Stimulated activated CD8-positive, alpha-beta memory T cell treated with anti-CD3 and anti-CD28 coated beads, Interleukin-15, amount 100 ng/mL, for 4 hours (primary cell): Measurements from ENCODE around the gene KLRC3.
"Not testable (repeated sequence)": the region's sequence is repeated elsewhere in the genome, so short reads cannot be mapped to it uniquely, and the experiment has no call there.

Experiments used
- DNase-seq, 2 donors: peaks; one replicate each; pipeline ENCODE4 v3.0.0-alpha.2; 2020; ENCODE audit warnings: low read depth in 2 of 2

The KLRC3 gene

DNA sequence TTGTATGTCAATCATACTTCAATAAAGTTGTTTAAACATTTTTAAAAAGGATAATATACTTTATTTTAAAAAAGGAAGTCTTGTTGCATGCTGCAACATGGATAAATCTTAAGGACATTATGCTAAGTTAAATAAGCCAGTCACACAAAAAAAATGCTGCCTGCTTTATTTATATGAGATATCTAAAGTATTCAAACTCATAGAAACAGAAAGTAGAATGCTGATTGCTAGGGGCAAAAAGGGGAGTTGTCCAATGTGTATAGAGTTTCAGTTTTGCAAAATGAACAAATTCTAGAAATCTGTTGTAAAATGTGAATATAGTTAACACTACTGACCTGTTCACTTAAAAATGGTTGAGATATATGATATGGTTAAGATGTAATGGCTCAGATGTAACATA lies 19.6 kb downstream of the KLRC3 start:
- no peak for DNase-seq

- DNase-seq = no peak
These were observed 22.2 kb downstream of the KLRC3 start for GRCh38 chr12:10398168-10398567.

DNA sequence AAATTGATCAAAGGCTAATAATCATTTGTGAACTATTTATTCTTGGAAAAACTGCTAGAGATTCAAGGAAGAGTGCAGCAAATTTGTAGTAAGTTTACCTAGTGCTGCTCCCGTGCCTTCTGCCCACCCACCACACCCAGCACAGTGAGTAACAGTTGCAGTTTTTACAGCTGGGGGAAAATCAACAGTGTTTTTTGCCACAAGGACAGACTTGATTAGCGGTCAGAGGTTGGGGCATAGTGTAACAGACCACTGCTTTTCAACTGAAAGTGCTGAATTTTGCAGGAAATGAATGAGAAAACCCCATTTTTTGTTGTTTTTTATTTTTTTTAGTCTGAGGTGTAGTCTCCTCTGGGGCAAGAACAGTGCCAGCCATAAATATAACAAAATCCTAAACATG lies 23.1 kb downstream of the KLRC3 start:
- DNase-seq = no peak

- not testable (repeated sequence) for DNase-seq
These were observed 24.2 kb downstream of the KLRC3 start for GRCh38 chr12:10396176-10396575.

DNA sequence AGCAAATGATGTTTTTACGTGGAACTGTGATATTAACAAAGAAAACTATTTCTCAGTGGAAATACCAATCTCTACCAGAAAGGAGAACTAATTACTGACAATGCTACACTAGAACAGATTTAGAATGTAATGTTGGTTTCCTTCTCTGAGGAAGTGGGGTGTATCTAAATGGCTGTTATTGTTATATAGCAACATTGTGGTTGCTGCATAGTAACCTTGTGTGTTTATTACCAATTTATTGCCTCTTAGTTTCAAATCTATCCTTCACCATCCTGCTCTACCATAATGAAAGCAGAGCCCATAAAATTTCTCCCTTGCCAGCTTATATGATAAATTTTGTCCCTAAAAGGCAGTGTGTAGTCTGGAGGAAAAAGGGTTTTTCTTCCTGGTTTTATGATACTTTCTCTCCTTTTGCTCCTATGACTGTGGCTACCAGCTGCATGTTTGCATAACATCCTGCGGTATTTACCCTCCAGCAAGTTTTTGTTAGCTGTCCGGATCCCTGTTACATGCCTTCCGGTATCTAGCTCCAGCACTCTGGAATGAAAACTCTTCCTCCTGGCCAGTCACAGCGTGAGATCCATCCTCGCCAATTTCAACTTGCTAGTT lies 24.9 kb downstream of the KLRC3 start:
- DNase-seq = no peak

DNA sequence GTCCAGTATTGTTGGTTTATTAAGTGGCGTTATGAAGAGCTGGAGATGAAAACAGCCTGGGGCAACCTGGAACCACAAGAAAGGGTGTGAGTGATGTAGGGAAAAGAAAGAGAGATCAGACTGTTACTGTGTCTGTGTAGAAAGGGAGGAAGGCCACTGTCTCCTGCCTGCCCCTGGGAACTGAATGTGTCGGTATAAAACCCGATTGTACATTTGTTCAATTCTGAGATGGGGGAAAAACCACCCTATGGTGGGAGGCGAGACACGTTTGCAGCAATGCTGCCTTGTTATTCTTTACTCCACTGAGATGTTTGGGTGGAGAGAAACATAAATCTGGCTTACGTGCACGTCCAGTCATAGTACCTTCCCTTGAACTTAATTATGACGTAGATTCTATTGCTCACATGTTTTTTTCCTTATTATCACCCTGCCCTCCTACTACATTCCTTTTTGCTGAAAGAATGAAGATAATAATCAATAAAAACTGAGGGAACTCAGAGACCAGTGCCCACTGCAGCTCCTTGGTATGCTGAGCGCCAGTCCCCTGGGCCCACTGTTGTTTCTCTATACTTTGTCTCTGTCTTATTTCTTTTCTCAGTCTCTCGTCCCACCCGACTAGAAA lies 25.8 kb downstream of the KLRC3 start:
- DNase-seq = not testable (repeated sequence)

GRCh38 chr12:10393291-10393690 lies 27.1 kb downstream of the KLRC3 start:
- no peak for DNase-seq

GRCh38 chr12:10392394-10392930 lies 27.9 kb downstream of the KLRC3 start:
- DNase-seq = no peak

- DNase-seq = not testable (repeated sequence)
These were observed 29.4 kb downstream of the KLRC3 start for GRCh38 chr12:10390991-10391390.

DNA sequence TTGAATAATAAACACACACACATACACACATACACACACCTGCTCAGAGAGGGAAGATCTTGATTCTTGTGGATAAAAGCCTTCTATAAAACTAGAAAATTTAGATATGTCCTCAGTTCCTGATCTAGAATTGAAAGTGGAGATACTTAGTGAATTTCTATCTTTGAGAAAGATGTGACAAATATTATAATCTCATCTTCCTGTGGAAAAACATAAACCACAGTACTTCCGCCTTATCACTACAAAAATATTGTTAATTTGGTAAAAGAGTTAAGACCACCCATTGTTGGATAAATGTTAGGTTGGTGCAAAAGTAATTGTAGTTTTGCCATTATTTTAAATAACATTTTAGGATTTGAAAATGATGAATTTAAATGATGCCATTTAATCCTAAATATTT lies 30.5 kb downstream of the KLRC3 start, which contains the start of gene KLRK1:
Gene KLRK1, minus strand, starts transcription at position 138 of the 400 bp plus-strand sequence. CDS start 1,231 bp downstream, outside the sequence.
- DNase-seq = no peak

- DNase-seq = no peak
These were observed 31.6 kb downstream of the KLRC3 start for GRCh38 chr12:10388624-10389413.

DNA sequence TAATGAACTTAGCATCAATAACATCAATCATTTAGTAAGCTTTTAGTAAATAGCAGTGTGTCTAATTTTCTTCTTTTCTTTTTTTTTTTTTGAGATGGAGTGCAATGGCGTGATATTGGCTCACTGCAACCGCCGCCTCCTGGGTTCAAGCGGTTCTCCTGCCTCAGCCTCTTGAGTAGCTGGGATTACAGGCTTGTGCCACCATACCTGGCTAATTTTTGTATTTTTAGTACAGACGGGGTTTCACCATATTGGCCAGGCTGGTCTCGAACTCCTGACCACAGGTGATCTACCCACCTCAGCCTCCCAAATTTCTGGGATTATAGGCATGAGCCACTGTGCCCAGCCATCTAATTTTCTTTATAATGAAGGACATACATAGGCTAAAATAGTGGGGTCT lies 32.9 kb downstream of the KLRC3 start:
- not testable (repeated sequence) for DNase-seq

GRCh38 chr12:10386857-10387256 lies 33.5 kb downstream of the KLRC3 start:
- DNase-seq = no peak

GRCh38 chr12:10385166-10385613 lies 35.2 kb downstream of the KLRC3 start:
- no peak for DNase-seq

- DNase-seq = no peak
These were observed 36.2 kb downstream of the KLRC3 start for GRCh38 chr12:10384191-10384590.

DNA sequence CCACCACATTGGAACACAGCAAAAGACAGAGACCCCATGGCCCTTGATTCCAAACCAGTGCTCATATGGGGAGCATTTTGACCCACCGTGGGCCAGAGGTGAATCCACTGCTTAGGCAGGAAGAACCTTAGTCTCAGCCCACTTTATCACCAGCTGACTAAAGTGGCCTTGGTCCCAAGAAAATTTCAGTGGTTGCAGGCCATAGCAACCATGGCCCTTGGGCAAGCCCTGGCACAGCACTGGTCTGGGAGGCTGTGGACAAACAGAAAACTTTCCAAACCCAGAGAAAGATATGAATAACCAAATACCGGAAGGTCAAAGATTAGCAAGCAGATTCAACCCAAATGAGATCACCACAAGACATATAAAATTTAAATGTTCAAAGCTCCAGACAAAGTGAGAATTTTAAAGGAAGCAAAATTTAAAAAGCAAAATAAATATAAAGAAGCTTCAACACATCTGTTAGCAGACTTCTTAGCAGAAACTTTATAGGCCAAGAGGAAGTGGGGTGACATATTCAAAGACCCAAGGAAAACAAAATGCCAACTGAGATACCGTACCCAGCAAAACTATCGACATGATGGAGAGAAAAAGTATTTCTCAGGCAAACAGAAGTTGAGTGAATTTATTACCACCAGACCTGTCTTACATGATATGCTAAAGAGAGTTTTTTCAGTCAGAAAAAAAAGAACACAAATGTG lies 38.3 kb downstream of the KLRC3 start:
- no peak for DNase-seq

DNA sequence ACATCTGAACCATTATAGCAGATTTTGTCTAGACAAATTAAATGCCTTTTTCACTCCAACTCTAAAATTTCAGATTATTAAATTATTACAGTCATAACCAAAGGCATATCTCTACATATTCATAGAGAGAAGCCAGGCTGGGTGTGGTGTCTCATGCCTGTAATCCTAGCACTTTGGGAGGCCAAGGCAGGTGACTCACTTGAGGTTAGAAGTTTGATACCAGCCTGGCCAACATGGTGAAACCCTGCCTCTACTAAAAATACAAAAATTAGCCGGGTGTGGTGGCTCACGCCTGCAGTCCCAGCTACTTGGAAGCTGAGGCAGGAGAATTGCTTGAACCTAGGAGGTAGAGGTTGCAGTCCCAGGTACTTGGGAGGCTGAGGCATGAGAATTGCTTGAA lies 41.7 kb downstream of the KLRC3 start:
- not testable (repeated sequence) for DNase-seq

GRCh38 chr12:10374624-10375018 lies 45.8 kb downstream of the KLRC3 start:
- DNase-seq = no peak

DNA sequence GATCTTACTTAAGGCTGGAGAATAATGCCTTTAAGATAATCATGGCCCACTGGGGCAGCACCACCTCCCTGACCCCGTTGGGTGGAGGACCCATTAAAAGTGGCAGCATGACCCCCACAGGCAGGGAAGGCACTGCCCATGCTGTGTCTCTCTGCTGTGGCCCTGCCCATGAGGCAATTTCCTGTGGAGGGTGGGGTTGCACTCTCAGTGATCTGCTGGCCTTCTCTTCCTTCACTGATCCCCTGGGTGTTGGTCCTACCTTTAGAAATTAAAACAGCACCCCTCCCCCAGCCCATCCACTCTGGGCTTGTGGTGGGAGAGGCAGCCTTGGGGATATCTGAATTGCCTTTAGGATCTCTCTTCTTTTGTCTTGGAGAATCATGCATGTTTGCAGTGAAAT lies 47.8 kb downstream of the KLRC3 start:
- no peak for DNase-seq

GRCh38 chr12:10371893-10372535 lies 48.4 kb downstream of the KLRC3 start:
- DNase-seq = not testable (repeated sequence)
